ENCODE data around the gene KDM2B.

KDM2B gene

GRCh38 chr12:121611306-121611705 is 30.5 kb upstream of the KDM2B start:
- H3K9ac ChIP-seq (ENCODE audit: low read depth, low read length): no peak overlapping the region
- TF ChIP-seq CTCF (IDR thresholded peaks at IDR 0.05; ENCODE audit: borderline replicate concordance, extremely low read depth, low read length, poor library complexity, severe bottlenecking) (no peak), EZH2 (IDR thresholded peaks at IDR 0.05; ENCODE audit: borderline replicate concordance, low read depth, low read length, severe bottlenecking) (no peak)
- no peaks in the 10 kb centered on the region for H3K4me1 ChIP-seq (ENCODE audit: insufficient read depth, low read length)
- H4K20me1 ChIP-seq (ENCODE audit: insufficient read depth, low read length): no peaks in the 10 kb centered on the region
- DNase-seq (peak; percentile 50), ATAC-seq (ENCODE audit: insufficient read depth, low read depth) (peak; percentile 77)
- no peaks in the 10 kb centered on the region for H3K9me3 ChIP-seq (ENCODE audit: insufficient read depth, low read length, severe bottlenecking)
- H3K4me2 ChIP-seq (ENCODE audit: insufficient read depth, low read length): no peak overlapping the region
- no peak overlapping the region for H3K4me3 ChIP-seq (ENCODE audit: low read depth in 1 of 2, low read length in 2 of 2)
- H3K27ac ChIP-seq (ENCODE audit: low read length): no peak overlapping the region
- H3K79me2 ChIP-seq (ENCODE audit: insufficient read depth, low read length): no peaks in the 10 kb centered on the region
- H3K36me3 ChIP-seq (ENCODE audit: insufficient read depth, low read length): no peaks in the 10 kb centered on the region
- H3K27me3 ChIP-seq (ENCODE audit: insufficient read depth, low read length, poor library complexity): no peaks in the 10 kb centered on the region
- no peak overlapping the region for H2AFZ ChIP-seq (ENCODE audit: low read depth, low read length)

- Histone ChIP-seq H3K4me2 (ENCODE audit: insufficient read depth, low read length) (no peak overlapping the region), H3K27ac (ENCODE audit: low read length) (no peak overlapping the region), H2AFZ (ENCODE audit: low read depth, low read length) (no peak overlapping the region)
These were observed 29.7 kb upstream of the KDM2B start for GRCh38 chr12:121610239-121611149.

GRCh38 chr12:121608301-121608700 is 27.5 kb upstream of the KDM2B start:
- Histone ChIP-seq H3K36me3 (ENCODE audit: insufficient read depth, low read length) (no peaks in the 10 kb centered on the region), H4K20me1 (ENCODE audit: insufficient read depth, low read length) (no peaks in the 10 kb centered on the region), H3K9ac (ENCODE audit: low read depth, low read length) (no peak overlapping the region), H3K4me2 (ENCODE audit: insufficient read depth, low read length) (no peak overlapping the region), H2AFZ (ENCODE audit: low read depth, low read length) (no peak overlapping the region), H3K4me3 (ENCODE audit: low read depth in 1 of 2, low read length in 2 of 2) (no peak overlapping the region), H3K27ac (ENCODE audit: low read length) (no peak overlapping the region), H3K79me2 (ENCODE audit: insufficient read depth, low read length) (no peaks in the 10 kb centered on the region), H3K9me3 (ENCODE audit: insufficient read depth, low read length, severe bottlenecking) (no peaks in the 10 kb centered on the region), H3K27me3 (ENCODE audit: insufficient read depth, low read length, poor library complexity) (no peaks in the 10 kb centered on the region), H3K4me1 (ENCODE audit: insufficient read depth, low read length) (no peaks in the 10 kb centered on the region)
- TF ChIP-seq CTCF (IDR thresholded peaks at IDR 0.05; ENCODE audit: borderline replicate concordance, extremely low read depth, low read length, poor library complexity, severe bottlenecking) (no peak), EZH2 (IDR thresholded peaks at IDR 0.05; ENCODE audit: borderline replicate concordance, low read depth, low read length, severe bottlenecking) (no peak)
- ATAC-seq (ENCODE audit: insufficient read depth, low read depth): no peak
- DNase-seq: no peak

More at GRCh38 chr12:121610239-121611149, 29.7 kb upstream of the KDM2B start:
- Histone ChIP-seq H4K20me1 (ENCODE audit: insufficient read depth, low read length) (no peaks in the 10 kb centered on the region), H3K9me3 (ENCODE audit: insufficient read depth, low read length, severe bottlenecking) (no peaks in the 10 kb centered on the region), H3K79me2 (ENCODE audit: insufficient read depth, low read length) (no peaks in the 10 kb centered on the region), H3K9ac (ENCODE audit: low read depth, low read length) (no peak overlapping the region), H3K36me3 (ENCODE audit: insufficient read depth, low read length) (no peaks in the 10 kb centered on the region), H3K4me1 (ENCODE audit: insufficient read depth, low read length) (no peaks in the 10 kb centered on the region), H3K27me3 (ENCODE audit: insufficient read depth, low read length, poor library complexity) (no peaks in the 10 kb centered on the region), H3K4me3 (ENCODE audit: low read depth in 1 of 2, low read length in 2 of 2) (no peak overlapping the region)
- DNase-seq (no peak), ATAC-seq (ENCODE audit: insufficient read depth, low read depth) (no peak)
- TF ChIP-seq EZH2 (IDR thresholded peaks at IDR 0.05; ENCODE audit: borderline replicate concordance, low read depth, low read length, severe bottlenecking): no peak
- TF ChIP-seq CTCF (IDR thresholded peaks at IDR 0.05; ENCODE audit: borderline replicate concordance, extremely low read depth, low read length, poor library complexity, severe bottlenecking): no peak
